SK-N-SH treated with all-trans-retinoic acid at 6 μM for 48 hours (cell line): Measurements from ENCODE around the gene LGMN.

Source experiments
- CREB5 ChIP-seq: fragments of 250-450 bp; sonication (Bioruptor Pico); IDR thresholded peaks from 2 replicates; pipeline ENCODE4 v1.5.1; 2020; ENCODE audit warnings: low read depth, mild to moderate bottlenecking, moderate library complexity
- CSDC2 ChIP-seq: fragments of 250-450 bp; sonication (Bioruptor Pico); IDR thresholded peaks from 2 replicates; pipeline ENCODE4 v1.5.0; 2020; ENCODE audit warnings: mild to moderate bottlenecking, moderate library complexity
- OSR1 ChIP-seq: fragments of 250-450 bp; sonication (Bioruptor Pico); IDR thresholded peaks from 2 replicates; pipeline ENCODE4 v1.8.0; 2022; ENCODE audit warnings: moderate library complexity, mild to moderate bottlenecking, inconsistent platforms

- TF ChIP-seq OSR1 (CRISPR knock-in tag) (no peak), CSDC2 (CRISPR knock-in tag) (no peak), CREB5 (CRISPR knock-in tag) (no peak)
Observed at GRCh38 chr14:92685784-92686355, 62.6 kb downstream of the LGMN start.
